ENCODE data around the gene PRODH2.
A peak's percentile ranks its signal among the peaks of the same experiment; 100 is the strongest.
"Not testable (repeated sequence)": the region's sequence is repeated elsewhere in the genome, so short reads cannot be mapped to it uniquely, and the experiment has no call there.

PRODH2 gene

DNA sequence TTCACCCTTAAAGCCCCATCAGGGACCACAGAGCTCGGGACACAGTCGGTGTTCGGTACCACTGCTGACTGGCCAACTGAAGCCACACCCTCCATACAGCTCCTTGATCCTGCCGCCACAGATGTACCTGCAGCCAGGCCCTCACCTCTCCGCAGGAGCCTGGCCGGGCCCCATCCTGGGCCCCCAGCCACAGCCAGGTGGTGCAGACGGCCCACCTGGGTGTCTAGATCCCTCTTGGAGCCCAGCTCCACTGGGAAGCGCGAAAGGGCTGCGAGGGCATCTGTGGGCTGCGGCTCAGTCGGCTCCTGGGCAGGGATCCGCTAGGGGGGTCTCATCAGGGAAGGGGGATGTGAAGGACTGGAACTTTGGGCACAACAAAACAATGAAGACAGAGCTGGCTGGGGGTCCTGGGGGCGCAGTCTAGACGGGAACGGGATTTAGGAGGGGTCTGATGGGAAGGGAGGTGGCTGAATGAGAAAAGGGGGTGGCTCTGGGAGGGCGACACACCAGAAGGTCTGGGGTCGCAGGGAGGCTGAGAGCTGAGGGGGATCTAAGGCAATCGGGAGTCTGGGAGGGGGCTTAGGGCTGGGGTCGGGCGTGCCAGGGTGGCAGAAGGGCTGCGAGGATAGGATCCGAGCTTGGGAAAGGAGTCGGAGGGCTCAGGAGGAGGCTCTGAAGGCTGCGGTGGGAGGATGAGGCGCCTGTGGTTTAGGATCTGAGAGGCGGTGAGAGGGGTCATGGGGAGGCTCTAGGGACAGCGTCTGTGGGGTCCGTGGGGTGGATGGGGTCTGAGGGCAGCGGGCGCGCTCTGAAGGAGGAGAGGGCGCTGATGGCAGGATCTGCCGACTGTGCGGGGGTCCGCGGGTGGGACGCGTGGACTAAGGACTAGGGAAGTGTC is 15.8 kb downstream of the PRODH2 start:
- no peak for DNase-seq

DNA sequence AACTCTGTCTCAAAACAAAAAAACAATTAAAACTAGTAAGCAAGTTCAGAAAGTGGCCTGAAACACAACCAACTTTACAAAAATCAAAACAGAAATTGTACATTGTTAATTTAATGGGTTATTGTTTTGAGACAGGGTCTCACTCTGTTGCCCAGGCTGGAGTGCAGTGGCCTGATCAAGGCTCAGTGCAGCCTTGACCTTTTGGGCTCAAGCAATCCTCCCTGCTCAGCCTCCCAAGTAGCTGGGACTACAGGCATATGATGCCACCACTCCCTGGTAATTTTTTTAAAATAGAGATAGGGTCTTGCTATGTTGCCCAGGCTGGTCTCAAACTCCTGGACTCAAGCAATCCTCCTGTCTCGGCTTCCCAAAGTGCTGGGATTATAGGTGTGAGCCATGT is 17.1 kb downstream of the PRODH2 start:
- not testable (repeated sequence) for DNase-seq

DNA sequence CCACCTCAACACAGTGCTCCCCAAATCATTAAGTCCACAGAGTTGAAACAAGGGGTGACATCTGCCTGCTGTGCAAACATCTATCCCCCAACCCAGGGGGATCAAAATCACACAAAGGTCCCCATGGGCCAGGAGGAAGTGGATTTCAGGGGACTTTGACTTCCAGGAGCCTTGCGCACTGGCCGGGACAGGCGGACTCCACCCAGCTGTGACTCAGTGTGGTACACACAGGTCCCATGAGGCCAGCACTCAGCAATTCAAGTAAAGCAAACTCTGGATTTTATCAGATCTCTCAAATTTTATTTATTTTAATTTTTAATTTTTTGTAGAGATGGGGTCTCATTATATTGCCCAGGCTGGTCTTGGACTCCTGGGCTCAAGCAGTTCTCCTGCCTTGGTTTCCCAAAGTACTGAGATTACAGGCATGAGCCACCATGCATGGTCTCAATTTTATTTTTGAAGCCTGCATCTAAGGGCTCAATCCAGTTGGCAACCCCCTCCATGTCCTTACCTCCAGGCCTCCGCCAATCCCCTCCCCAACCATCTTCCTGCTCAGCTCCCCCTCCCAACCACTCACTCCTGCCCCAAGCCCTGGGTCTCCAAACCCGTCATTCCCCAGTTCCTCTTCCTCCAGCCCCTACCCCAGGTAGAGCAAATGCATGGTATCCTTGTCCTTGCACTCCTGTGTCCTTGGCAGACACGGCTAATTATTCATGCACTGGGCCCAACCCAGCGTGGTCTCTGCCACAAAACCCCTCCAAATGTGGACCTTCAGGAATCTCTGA is 19.1 kb downstream of the PRODH2 start:
- no peak for DNase-seq

DNA sequence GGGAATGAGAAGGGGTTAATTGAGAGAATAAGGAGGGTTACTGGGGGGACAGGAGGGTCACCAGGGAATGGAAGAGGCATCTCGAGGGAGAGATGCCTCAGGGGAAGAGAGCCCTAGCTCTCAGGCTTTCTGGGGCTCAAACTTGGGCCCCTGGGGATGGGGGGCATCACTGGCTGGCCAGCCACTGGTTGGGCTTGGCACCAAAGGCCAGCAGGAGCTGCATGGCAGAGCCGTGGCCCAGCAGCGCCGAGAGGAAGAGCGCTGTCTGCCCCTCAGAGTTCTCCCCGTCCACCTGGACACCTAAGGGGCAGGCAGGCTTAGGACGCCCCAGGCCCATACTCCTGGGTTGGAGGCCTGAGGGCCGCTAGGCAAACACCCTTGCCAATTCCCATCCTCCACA is 19.8 kb downstream of the PRODH2 start:
- no peak for DNase-seq

DNA sequence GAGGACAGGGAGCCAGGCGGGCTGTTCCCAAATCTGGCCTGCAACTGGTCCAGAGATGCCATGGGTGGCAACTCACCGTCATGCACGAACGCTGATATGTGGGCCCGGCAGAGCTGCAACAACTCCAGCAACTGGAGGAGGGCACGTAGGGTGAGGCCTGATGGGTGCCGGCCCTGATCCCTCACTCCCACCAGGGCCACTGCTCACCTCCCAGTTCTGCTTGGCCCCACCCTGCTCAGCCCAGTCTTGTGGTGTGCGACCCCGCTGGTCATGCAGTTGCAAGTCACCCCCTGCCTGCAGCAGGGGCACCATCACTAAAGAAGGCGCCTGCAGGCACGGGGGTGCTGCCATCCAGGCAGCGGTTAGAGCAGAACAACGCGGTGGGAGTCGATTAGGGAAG is 20.3 kb downstream of the PRODH2 start:
- DNase-seq, result no peak

DNA sequence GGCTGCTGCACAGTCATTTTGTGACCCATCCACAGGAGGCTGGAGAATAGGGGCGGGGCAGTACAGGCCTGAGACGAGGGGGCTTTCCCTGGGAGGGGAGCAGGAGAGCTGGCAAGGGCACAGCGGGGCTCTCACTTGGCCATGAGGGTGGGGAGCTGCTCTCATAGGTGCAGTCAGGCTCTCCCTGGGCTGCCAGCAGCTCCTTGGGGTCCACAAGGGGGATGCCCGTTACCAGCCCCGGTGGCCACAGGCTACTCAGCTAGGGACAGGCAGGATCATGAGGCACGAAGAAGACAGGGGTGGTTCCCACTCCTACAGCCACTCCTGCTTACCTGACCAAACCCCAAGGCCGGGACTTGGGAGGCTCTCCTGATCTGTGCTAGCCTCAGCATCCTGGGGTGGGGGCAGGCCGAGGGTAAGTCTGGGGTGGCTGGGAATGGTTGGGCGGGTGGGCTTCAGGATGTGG is 20.8 kb downstream of the PRODH2 start:
- no peak for DNase-seq

DNA sequence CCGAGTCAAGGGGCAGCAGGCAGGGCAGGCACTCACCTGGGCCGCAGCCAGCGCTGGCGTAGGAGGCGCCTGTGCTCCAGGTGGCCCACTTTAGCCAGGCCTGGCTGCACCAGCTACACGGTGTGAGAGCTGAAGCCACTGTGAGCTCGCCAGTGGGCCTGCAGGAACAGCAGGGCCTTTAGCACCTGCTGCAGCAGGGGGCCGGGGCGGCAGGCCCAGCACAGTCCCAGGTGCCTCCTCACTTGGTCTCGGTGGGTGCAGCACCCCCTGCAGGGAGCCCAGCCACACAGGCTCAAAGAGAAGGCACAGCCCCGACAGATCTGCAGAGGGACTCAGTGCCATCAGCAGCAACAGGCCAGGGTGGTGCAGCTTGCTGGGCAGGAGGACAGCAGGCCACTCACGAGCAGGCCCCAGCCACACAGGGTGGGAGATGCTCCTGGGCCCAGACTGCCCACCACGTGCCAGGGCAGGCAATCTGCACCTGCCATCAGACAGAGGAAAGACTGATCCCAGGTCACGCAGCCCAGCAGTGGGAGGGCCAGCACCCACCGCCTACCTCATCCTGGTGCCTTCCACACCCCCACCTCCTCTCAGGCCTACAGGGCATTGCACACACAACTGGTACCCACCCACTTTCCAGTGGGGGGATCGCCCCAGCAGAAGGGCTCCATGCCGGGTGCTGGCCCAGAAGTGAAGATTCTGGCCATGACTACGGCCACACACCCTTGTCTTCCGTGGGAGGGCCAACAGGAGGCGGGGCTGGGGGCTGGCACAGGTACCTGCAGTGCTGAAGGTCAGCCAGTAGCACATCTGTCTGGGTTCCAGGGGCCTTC is 21.4 kb downstream of the PRODH2 start:
- peak in 1 of 2 experiments; percentile 27 for DNase-seq

DNA sequence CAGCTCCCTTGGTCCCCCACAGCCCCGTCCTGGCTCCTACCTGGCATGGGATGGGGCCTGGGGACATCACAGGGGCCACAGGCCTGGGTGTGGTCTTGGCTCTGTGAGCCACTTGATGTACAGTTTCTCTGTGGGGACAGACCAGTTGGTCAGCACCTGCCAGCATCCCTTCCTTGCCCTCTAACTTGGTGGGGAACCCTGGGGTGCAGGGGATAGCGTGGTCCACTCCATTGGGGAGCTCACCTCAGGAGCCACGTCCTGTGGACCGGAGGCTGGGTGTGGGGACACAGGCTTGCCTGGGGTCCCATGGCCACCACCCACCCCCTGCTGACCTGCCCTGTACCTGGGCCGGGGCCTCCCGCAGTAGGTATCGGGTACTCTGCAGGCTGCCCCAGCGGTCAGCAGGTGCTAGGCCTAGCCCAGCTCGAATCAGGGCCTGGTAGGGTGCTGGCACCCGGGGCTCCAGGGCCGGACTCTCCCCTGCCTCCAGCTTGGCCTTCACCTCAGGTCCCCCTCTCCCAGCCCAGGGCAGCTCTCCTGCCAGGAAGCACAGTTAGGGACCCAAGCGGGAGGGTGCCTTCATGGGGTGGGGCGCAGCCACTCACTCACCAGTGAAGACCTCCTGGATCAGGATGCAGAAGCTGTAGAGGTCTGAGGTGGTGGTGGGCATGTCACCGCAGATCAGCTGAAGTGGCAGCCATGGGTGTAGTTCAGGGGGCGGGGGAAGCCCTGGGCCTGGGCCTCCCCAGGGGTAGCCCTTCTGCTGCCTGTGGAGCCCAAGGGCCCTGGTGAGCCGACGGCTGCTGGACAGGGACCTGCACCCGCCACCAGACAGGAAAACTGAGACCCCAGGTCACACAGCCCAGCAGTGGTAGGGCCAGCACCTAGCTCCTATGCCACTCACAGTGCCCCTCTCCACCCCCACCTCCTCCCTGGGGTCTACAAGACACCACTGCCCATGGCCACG is 22.4 kb downstream of the PRODH2 start:
- DNase-seq, result no peak

DNA sequence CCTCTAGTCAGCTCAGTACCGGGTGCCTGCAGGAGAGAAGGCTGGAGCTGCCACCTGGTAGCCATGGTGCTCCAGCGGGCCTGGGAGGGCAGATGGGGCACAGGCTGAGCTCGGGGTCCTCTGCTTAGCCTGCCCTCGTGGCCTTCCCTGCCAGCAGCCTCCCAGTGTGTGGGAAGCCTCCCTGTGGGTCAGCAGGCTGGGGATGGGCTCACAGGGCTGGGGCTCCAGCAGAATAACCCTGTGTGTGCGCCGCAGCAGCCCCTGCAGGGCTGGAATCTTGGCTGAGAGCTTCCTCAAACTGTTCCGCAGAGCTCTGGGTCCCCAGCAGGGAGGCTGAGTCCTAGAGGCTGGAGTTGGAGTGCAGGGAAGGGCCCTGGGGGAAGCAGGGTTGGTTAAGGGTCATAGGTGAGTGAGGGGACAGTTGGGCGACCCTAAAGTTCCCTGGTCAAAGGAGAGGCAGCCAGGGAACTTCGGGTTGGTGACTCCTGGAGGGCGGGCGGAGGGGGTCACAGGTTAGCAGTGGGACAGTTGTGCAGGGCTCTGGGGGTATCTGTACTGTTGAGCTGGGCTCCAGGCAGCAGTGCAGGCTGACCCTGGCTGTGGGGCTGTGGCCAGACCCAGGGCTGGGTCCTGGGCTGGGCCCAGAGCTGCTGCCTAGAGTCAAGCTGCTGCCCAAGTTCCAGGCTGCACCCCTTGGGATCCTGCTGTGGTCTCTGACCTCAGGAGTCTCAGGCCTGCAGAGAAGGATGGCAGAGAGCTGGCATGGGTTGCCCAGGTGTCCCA is 23.3 kb downstream of the PRODH2 start:
- no peak for DNase-seq

DNA sequence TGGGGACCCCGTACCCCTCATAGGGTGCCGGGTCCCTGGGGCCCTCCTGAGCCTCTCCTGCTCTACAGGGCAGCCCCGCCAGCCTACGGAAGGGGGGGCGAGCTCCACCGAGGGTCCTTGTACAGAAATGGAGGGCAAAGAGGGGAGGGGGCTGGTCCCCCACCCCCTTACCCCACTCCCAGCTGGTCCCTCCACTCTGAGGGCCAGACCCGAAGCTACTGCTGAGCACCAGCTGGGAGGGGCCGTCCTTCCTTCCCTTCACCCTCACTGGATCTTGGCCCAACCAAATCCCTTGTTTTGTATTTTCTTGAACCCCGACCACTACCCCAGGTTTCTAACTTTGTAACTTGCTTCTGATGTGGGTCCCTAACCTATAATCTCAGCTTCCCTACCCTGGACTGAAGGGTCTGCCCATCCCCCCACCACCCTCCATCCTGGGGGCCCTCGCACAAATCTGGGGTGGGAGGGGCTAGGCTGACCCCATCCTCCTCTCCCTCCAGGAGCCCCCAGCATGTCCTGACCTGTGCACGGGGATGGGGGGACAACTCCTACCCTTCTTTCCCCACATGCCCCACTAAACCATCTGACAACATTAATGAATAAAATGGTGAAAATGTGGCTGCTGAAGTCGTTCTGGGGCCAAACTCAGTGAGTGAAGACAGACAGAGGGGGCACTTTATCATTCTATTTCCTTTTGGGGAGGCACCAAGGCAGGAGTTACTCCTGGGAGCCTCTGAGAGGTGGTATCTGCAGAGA is 24.3 kb downstream of the PRODH2 start:
- no peak for DNase-seq

DNA sequence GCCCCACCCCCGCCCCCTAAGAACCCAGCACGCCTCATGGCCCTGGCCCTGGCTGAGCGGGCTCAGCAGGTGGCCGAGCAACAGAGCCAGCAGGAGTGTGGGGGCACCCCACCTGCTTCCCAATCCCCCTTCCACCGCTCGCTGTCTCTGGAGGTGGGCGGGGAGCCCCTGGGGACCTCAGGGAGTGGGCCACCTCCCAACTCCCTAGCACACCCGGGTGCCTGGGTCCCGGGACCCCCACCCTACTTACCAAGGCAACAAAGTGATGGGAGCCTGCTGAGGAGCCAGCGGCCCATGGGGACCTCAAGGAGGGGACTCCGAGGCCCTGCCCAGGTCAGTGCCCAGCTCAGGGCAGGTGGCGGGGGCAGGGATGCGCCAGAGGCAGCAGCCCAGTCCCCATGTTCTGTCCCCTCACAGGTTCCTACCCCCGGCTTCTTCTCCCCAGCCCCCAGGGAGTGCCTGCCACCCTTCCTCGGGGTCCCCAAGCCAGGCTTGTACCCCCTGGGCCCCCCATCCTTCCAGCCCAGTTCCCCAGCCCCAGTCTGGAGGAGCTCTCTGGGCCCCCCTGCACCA is 25.3 kb downstream of the PRODH2 start:
- DNase-seq, result no peak

DNA sequence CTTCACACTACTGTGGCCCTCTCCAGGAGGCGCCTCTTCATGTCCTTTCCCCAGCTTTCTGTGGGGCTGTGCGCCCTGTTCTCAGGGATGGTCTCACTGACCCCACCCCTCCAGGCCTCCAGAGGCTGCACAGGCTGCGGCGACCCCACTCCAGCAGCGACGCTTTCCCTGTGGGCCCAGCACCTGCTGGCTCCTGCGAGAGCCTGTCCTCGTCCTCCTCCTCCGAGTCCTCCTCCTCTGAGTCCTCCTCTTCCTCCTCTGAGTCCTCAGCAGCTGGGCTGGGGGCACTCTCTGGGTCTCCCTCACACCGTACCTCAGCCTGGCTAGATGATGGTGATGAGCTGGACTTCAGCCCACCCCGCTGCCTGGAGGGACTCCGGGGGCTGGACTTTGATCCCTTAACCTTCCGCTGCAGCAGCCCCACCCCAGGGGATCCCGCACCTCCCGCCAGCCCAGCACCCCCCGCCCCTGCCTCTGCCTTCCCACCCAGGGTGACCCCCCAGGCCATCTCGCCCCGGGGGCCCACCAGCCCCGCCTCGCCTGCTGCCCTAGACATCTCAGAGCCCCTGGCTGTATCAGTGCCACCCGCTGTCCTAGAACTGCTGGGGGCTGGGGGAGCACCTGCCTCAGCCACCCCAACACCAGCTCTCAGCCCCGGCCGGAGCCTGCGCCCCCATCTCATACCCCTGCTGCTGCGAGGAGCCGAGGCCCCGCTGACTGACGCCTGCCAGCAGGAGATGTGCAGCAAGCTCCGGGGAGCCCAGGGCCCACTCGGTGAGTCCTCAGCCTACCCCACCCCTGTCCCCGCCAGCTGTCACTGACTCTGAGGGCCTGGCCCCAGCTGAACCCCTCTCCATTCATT is 26.1 kb downstream of the PRODH2 start:
- peak in 1 of 2 experiments; percentile 29 for DNase-seq

DNA sequence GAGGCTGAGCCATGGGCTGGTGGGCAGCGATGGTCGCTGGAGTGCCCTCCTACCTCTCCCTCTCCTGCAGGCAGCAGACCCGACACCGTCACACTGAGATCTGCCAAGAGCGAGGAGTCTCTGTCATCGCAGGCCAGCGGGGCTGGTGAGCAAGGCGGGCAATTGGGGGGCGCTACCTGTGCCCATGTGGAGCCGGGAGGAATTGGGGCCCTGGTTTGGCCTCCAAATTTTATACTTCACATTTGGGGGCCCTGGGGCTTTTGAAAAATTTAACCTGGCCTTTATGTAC is 27.4 kb downstream of the PRODH2 start:
- no peak for DNase-seq

DNA sequence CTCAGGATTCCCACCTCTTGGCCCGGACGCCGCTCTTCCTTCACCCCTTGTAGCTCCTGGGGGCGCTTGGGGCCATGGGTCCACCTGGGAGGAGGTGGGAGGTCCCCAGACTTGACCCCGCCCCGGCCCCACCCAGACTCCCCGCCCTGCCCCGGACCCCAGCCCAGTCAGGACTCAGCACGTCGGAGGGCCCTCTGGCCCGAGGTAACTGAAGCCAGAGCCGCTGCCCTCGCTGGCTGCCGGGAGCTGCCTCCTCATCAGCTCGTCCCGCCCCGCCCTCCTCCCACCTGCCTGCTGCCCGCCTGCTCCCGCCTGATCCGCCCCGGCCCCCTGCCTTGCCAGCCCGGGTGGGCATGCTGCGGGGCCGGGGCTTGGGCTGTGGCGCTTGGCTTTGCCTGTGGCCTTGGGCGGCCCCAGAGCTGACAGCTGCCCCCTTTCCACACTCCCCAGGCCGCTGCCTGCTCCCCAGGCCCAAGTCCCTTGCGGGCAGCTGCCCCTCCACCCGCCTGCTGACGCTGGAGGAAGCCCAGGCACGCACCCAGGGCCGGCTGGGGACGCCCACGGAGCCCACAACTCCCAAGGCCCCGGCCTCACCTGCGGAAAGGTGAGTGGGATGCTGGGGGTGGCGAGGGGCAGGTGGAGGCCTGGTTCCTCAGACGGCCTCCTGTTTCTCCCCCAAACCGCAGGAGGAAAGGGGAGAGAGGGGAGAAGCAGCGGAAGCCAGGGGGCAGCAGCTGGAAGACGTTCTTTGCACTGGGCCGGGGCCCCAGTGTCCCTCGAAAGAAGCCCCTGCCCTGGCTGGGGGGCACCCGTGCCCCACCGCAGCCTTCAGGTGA is 27.9 kb downstream of the PRODH2 start:
- DNase-seq, result no peak

DNA sequence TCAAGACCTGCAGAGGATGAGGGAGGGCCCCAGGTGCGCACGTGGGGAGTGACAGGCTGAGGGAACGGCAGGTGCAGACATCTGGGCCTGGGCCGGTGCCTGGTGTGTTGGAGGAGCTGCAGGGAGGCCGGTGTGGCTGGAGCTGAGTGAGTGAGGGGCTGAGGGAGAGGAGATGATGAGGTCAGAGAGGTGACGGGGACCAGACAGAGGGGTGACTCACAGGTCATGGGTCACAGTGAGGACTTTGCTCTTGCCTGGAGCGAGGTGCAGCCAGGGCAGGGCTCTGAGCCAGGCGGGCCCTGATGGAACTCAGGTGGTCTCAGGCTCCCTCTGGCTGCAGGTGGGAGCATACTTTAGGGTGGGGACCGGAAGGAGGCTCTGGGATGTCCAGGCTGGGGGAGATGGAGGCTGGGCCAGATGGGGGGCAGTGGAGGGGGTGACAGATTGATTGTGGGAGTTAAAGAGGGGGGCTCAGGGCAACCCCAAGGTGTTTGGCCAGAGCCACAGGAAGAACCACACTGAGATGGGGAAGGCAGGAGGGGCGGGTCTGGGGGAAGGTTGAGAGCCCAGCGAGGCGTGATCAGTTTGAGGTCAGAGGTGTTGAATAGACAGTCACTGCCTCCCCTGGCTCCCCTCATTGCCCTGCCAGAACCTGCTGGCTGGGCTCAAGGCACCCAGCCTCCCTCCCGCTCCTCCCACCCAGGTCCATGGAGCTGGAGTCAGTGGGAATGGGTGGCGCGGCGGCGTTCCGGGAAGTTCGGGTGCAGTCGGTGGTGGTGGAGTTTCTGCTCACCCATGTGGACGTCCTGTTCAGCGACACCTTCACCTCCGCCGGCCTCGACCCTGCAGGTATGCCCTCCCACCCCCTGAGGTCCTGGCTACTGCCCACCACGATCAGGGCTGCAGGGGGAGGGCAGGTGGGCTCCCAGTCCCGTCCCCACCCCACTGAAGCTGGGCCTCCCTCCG is 28.9 kb downstream of the PRODH2 start:
- no peak for DNase-seq

DNA sequence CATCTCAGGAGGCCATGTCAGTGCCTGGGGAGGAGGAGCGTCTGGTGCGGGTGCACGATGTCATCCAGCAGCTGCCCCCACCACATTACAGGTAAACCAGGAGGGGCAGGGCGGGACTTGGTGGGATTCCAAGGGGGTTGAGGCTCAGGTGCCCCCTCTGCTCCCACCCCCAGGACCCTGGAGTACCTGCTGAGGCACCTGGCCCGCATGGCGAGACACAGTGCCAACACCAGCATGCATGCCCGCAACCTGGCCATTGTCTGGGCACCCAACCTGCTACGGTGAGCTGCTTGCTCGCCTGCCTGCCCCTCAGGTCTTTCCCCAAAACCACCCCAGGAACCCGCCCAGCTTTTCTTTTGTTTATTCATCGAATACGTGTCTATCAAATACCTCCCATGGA is 30.1 kb downstream of the PRODH2 start:
- DNase-seq, result no peak

DNA sequence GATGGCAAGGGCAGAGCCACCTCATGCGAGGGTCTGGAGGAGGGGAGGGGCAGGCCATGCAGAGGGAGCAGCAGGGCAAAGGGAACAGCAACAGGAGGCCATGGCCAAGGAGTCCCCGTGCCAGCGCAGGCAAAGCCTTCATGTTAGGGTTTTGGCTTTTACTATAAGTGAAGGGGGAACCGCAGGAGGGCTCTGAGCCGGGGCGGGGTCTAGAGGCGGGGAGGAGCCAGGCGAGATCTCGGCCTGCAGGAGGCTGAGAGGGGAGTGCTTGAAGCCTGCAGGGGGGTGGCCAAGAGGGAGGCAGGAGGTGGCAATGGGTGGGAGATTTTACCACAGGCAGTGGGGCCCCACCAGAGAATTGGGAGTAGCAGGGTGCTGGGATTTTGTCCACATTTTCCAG is 31.0 kb downstream of the PRODH2 start:
- DNase-seq, result no peak

Measured in NCI-H524 (cell line).